Glutamatergic neuron (in vitro differentiated cells): ENCODE results near the gene TFF3. TPM values are rescaled to one million over a fixed set of nuclear protein-coding genes. Genes with fewer than 3 reads are reported as not detected.
"Not testable (repeated sequence)": the region's sequence is repeated elsewhere in the genome, so short reads cannot be mapped to it uniquely, and the experiment has no call there.

Experiments
- DNase-seq: peaks from one replicate; pipeline ENCODE4 v3.0.0; 2022
- H3K27ac Mint-ChIP-seq: one replicate; pipeline ENCODE4 v1.8.0; 2020; ENCODE audit warnings: mild to moderate bottlenecking, mixed read lengths, inconsistent platforms; ENCODE audit not compliant: unreplicated experiment
- H3K27me3 Mint-ChIP-seq: one replicate; pipeline ENCODE4 v1.8.0; 2020; ENCODE audit warnings: mild to moderate bottlenecking, moderate library complexity, mixed read lengths, inconsistent platforms; ENCODE audit not compliant: unreplicated experiment
- H3K36me3 Mint-ChIP-seq: one replicate; pipeline ENCODE4 v1.8.0; 2020; ENCODE audit warnings: mild to moderate bottlenecking, mixed read lengths, inconsistent platforms; ENCODE audit not compliant: unreplicated experiment
- H3K4me1 Mint-ChIP-seq: one replicate; pipeline ENCODE4 v1.8.0; 2020; ENCODE audit warnings: mild to moderate bottlenecking, low read depth, mixed read lengths, inconsistent platforms; ENCODE audit not compliant: unreplicated experiment
- H3K4me3 Mint-ChIP-seq: one replicate; pipeline ENCODE4 v1.8.0; 2020; ENCODE audit warnings: mild to moderate bottlenecking, mixed read lengths, inconsistent platforms; ENCODE audit not compliant: unreplicated experiment
- H3K9me3 Mint-ChIP-seq: one replicate; pipeline ENCODE4 v1.8.0; 2020; ENCODE audit warnings: mild to moderate bottlenecking, moderate library complexity, mixed read lengths, inconsistent platforms; ENCODE audit not compliant: unreplicated experiment
- CTCF ChIP-seq: fragments of 200-600 bp; sonication (generic); IDR thresholded peaks from one replicate; pipeline ENCODE4 v1.5.0; 2021; ENCODE audit not compliant: partially characterized antibody, unreplicated experiment
- total RNA-seq: library from RNA; stranded (reverse); fragmentation: NEBNext Ultra II Directional; extraction: Animal tissue kit (Norgen Biotek cat#: 25700); gene quantifications from one replicate; pipeline ENCODE4 v1.2.1, GENCODE V29; 2021; ENCODE audit not compliant: unreplicated experiment

TFF3 gene
- total RNA-seq, 1 donor from 2014 or later, result not detected

GRCh38 chr21:42293649-42294272 is 21.4 kb downstream of the TFF3 start:
- TF ChIP-seq CTCF, result no peak
- H3K4me1 Mint-ChIP-seq, result no peaks in the 10 kb centered on the region
- H3K9me3 Mint-ChIP-seq, result peaks cover 6% of the 10 kb centered on the region
- no peak overlapping the region for H3K27ac Mint-ChIP-seq
- no peak overlapping the region for H3K4me3 Mint-ChIP-seq
- H3K36me3 Mint-ChIP-seq, result peaks cover 14% of the 10 kb centered on the region
- no peak for DNase-seq
- peaks cover 11% of the 10 kb centered on the region for H3K27me3 Mint-ChIP-seq

GRCh38 chr21:42292563-42293142 is 22.6 kb downstream of the TFF3 start:
- Mint-ChIP-seq H3K36me3 (peaks cover 23% of the 10 kb centered on the region), H3K27me3 (peaks cover 13% of the 10 kb centered on the region)
- H3K4me3 Mint-ChIP-seq, DNase-seq, H3K27ac Mint-ChIP-seq, H3K9me3 Mint-ChIP-seq, H3K4me1 Mint-ChIP-seq: not testable (repeated sequence)

- H3K27me3 Mint-ChIP-seq, result peaks cover 13% of the 10 kb centered on the region
- no peak for DNase-seq
These were observed 23.3 kb downstream of the TFF3 start for GRCh38 chr21:42291751-42292562.

DNA sequence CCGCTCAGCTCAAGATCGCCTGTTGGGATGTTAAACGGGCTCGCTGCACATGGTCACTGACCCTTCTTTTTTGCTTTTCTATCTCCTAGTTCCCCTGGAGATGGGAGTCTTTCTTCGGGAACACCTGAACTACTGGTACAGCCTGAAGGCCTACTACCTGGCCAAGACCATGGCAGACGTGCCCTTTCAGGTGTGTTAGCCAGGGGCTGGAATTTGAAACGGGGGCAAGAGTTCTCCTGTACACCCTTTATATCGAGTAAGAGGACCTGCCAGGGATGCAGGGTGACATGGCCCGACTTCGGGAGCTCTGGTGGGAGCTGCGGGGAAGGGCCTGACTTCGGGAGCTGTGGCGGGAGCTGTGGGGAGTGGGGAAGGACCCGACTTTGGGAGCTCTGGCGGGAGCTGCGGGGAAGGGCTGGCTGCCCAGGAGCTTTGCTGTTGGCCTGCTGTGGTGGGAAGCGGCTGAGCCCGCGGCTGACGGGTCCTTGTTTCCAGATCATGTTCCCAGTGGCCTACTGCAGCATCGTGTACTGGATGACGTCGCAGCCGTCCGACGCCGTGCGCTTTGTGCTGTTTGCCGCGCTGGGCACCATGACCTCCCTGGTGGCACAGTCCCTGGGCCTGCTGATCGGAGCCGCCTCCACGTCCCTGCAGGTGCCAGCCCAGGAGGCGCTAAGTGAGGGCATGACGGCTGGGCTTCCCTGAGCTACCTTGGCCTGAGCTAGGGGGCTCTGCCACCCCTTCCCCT is 24.0 kb downstream of the TFF3 start:
- Mint-ChIP-seq H3K4me3 (no peak overlapping the region), H3K36me3 (peaks cover 33% of the 10 kb centered on the region), H3K27me3 (peaks cover 19% of the 10 kb centered on the region), H3K4me1 (no peaks in the 10 kb centered on the region), H3K9me3 (peaks cover 7% of the 10 kb centered on the region), H3K27ac (no peak overlapping the region)
- TF ChIP-seq CTCF, result no peak
- no peak for DNase-seq

More at GRCh38 chr21:42291751-42292562, 23.3 kb downstream of the TFF3 start:
- peaks cover 25% of the 10 kb centered on the region for H3K36me3 Mint-ChIP-seq
- H3K4me3 Mint-ChIP-seq, result no peak overlapping the region
- no peak overlapping the region for H3K27ac Mint-ChIP-seq
- H3K9me3 Mint-ChIP-seq, result peaks cover 7% of the 10 kb centered on the region
- no peak for TF ChIP-seq CTCF
- no peaks in the 10 kb centered on the region for H3K4me1 Mint-ChIP-seq

DNA sequence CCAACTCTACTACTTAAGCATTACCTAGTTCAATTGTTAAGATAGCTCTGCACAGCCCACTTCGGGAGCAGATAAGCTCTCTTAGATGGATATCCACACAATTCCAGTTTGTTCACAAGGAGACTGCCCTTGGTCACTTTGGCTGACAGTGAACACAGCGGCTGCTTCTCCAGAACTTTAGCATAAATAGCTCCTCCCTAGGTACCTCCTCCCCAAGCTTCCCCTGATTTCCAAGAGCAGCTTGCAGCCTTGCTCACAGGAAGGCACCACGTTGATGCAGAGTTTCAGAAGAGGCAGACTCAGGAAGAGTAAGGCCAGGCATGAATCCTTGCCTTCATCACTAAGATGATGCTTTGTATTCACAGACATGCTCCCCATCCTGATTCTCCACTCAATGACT is 24.7 kb downstream of the TFF3 start:
- Mint-ChIP-seq H3K4me1 (no peaks in the 10 kb centered on the region), H3K27ac (no peak overlapping the region), H3K36me3 (peaks cover 35% of the 10 kb centered on the region), H3K4me3 (no peak overlapping the region), H3K27me3 (peaks cover 17% of the 10 kb centered on the region), H3K9me3 (peaks cover 5% of the 10 kb centered on the region)
- no peak for TF ChIP-seq CTCF
- no peak for DNase-seq
